Measurements from ENCODE around the gene TMEM81. TPM values are rescaled to one million over a fixed set of nuclear protein-coding genes. Genes with fewer than 3 reads are reported as not detected.

The TMEM81 gene
- total and polyA plus RNA-seq, 2 experiments from 2014 or later = 0.95 to 2.2 TPM

- Histone ChIP-seq H3K27ac (peak overlapping the region; percentile 47), H3K36me3 (ENCODE audit: low read depth) (peaks cover 24% of the 10 kb centered on the region)
- TF ChIP-seq EZH2 (IDR thresholded peaks at IDR 0.05; ENCODE audit: insufficient read depth, poor library complexity, severe bottlenecking) (no peak), EZH2phosphoT487 (IDR thresholded peaks at IDR 0.05; ENCODE audit: insufficient read depth, low read depth) (no peak)
Observed at GRCh38 chr1:205088341-205088740, 4.1 kb upstream of the TMEM81 start.

GRCh38 chr1:205082431-205082830 is 1.8 kb downstream of the TMEM81 start:
- Histone ChIP-seq H3K9me2 (ENCODE audit: insufficient read depth) (no peaks in the 10 kb centered on the region), H3K36me3 (ENCODE audit: low read depth) (peaks cover 14% of the 10 kb centered on the region), H3K9ac (no peak overlapping the region), H3K27ac (no peak overlapping the region), H3K4me1 (ENCODE audit: insufficient read depth) (no peaks in the 10 kb centered on the region), H3F3A (ENCODE audit: insufficient read depth) (no peaks in the 10 kb centered on the region), H3K4me3 (no peak overlapping the region), H4K20me1 (ENCODE audit: insufficient read depth) (no peaks in the 10 kb centered on the region), H3K4me2 (ENCODE audit: unreplicated experiment) (no peak overlapping the region), H2AFZ (no peak overlapping the region), H3K9me3 (ENCODE audit: low read depth) (no peaks in the 10 kb centered on the region), H3K27me3 (replicated peaks; ENCODE audit: insufficient read depth) (no peaks in the 10 kb centered on the region), H3K79me2 (ENCODE audit: insufficient read depth) (no peaks in the 10 kb centered on the region)
- in situ Hi-C loops (cut with MboI) = no loop called here
- no peak for DNase-seq
- TF ChIP-seq EZH2 (IDR thresholded peaks at IDR 0.05; ENCODE audit: insufficient read depth, poor library complexity, severe bottlenecking) (no peak), EZH2phosphoT487 (IDR thresholded peaks at IDR 0.05; ENCODE audit: insufficient read depth, low read depth) (no peak)
- WGBS, 2 experiments (ENCODE audit: low coverage in 1 of 2, low lambda C conversion rate in 2 of 2, missing lambda C conversion rate in 2 of 2) = 88 to 92% methylated on average over 4 of the region's 4 CpGs

More at GRCh38 chr1:205088341-205088740, 4.1 kb upstream of the TMEM81 start:
- H3K9me2 ChIP-seq (ENCODE audit: insufficient read depth) = no peaks in the 10 kb centered on the region
- no peak overlapping the region for H3K9ac ChIP-seq
- peak overlapping the region; percentile 40 for H3K4me2 ChIP-seq (ENCODE audit: unreplicated experiment)
- no peaks in the 10 kb centered on the region for H4K20me1 ChIP-seq (ENCODE audit: insufficient read depth)
- 29 to 37% methylated on average over 3 of the region's 3 CpGs for WGBS, 2 experiments (ENCODE audit: low coverage in 1 of 2, low lambda C conversion rate in 2 of 2, missing lambda C conversion rate in 2 of 2)
- no peak overlapping the region for H3K4me3 ChIP-seq
- no peaks in the 10 kb centered on the region for H3K27me3 ChIP-seq (replicated peaks; ENCODE audit: insufficient read depth)
- peaks cover 17% of the 10 kb centered on the region for H3K4me1 ChIP-seq (ENCODE audit: insufficient read depth)
- H3K79me2 ChIP-seq (ENCODE audit: insufficient read depth) = no peaks in the 10 kb centered on the region
- in situ Hi-C loops (cut with MboI) = no loop called here
- no peaks in the 10 kb centered on the region for H3K9me3 ChIP-seq (ENCODE audit: low read depth)
- peaks cover 19% of the 10 kb centered on the region for H3F3A ChIP-seq (ENCODE audit: insufficient read depth)
- peak; percentile 60 for DNase-seq
- H2AFZ ChIP-seq = no peak overlapping the region

DNA sequence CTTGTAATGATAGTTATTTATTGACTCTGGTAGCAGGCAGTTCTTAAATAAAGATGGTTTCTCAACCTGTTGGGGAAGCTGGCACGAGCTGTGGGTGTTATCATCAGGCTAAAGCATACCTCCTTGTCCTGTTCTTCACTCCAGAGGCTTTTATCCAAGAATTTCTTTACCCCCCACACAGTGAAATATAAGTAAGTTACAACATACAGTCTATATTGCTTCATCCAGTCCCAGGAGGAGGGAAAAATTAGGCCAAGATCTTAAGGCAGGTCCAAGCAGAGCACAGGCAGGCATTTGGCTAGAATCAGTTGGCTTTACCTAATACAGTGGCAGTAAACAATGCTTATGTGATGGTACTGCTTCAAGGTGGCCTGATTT is 6.3 kb downstream of the TMEM81 start:
- Histone ChIP-seq H4K20me1 (ENCODE audit: insufficient read depth) (no peaks in the 10 kb centered on the region), H3F3A (ENCODE audit: insufficient read depth) (no peaks in the 10 kb centered on the region), H3K4me1 (ENCODE audit: insufficient read depth) (no peaks in the 10 kb centered on the region), H3K9ac (no peak overlapping the region), H3K79me2 (ENCODE audit: insufficient read depth) (no peaks in the 10 kb centered on the region), H3K36me3 (ENCODE audit: low read depth) (no peaks in the 10 kb centered on the region), H3K4me3 (no peak overlapping the region), H3K9me2 (ENCODE audit: insufficient read depth) (no peaks in the 10 kb centered on the region), H3K27me3 (replicated peaks; ENCODE audit: insufficient read depth) (no peaks in the 10 kb centered on the region), H2AFZ (no peak overlapping the region), H3K9me3 (ENCODE audit: low read depth) (no peaks in the 10 kb centered on the region), H3K27ac (no peak overlapping the region), H3K4me2 (ENCODE audit: unreplicated experiment) (no peak overlapping the region)
- in situ Hi-C loops (cut with MboI) = no loop called here
- 45 to 47% methylated on average over 1 of the region's 1 CpG for WGBS, 2 experiments (ENCODE audit: low coverage in 1 of 2, low lambda C conversion rate in 2 of 2, missing lambda C conversion rate in 2 of 2)
- no peak for DNase-seq
- TF ChIP-seq EZH2 (IDR thresholded peaks at IDR 0.05; ENCODE audit: insufficient read depth, poor library complexity, severe bottlenecking) (no peak), EZH2phosphoT487 (IDR thresholded peaks at IDR 0.05; ENCODE audit: insufficient read depth, low read depth) (no peak)

GRCh38 chr1:205077158-205077933 is 6.9 kb downstream of the TMEM81 start:
- no peak overlapping the region for H3K27ac ChIP-seq
- no peaks in the 10 kb centered on the region for H3K79me2 ChIP-seq (ENCODE audit: insufficient read depth)
- no peaks in the 10 kb centered on the region for H3K27me3 ChIP-seq (replicated peaks; ENCODE audit: insufficient read depth)
- 80 to 82% methylated on average over 7 of the region's 7 CpGs for WGBS, 2 experiments (ENCODE audit: low coverage in 1 of 2, low lambda C conversion rate in 2 of 2, missing lambda C conversion rate in 2 of 2)
- H3K4me1 ChIP-seq (ENCODE audit: insufficient read depth) = no peaks in the 10 kb centered on the region
- no peak overlapping the region for H3K9ac ChIP-seq
- no peak overlapping the region for H3K4me2 ChIP-seq (ENCODE audit: unreplicated experiment)
- H2AFZ ChIP-seq = no peak overlapping the region
- H3K36me3 ChIP-seq (ENCODE audit: low read depth) = no peaks in the 10 kb centered on the region
- H3F3A ChIP-seq (ENCODE audit: insufficient read depth) = no peaks in the 10 kb centered on the region
- H3K9me2 ChIP-seq (ENCODE audit: insufficient read depth) = no peaks in the 10 kb centered on the region
- TF ChIP-seq EZH2 (IDR thresholded peaks at IDR 0.05; ENCODE audit: insufficient read depth, poor library complexity, severe bottlenecking) = no peak
- TF ChIP-seq EZH2phosphoT487 (IDR thresholded peaks at IDR 0.05; ENCODE audit: insufficient read depth, low read depth) = no peak
- H3K4me3 ChIP-seq = no peak overlapping the region
- in situ Hi-C loops (cut with MboI) = no loop called here
- peak; percentile 25 for DNase-seq
- no peaks in the 10 kb centered on the region for H3K9me3 ChIP-seq (ENCODE audit: low read depth)
- H4K20me1 ChIP-seq (ENCODE audit: insufficient read depth) = no peaks in the 10 kb centered on the region

Measured in GM23248 (cell line).